ENCODE measurements around the gene PSMD8. TPM values are rescaled to one million over a fixed set of nuclear protein-coding genes. Genes with fewer than 3 reads are reported as not detected.

Gene PSMD8
- total RNA-seq, 2 experiments from 2014 or later: 239 to 249 TPM

- ChIA-PET POLR2A (no interaction called here), CTCF (interaction anchor here (0.6 to 2.6 kb wide), 3 partner anchors 43 to 116 kb away, joined by 4 to 9 read pairs (median 4); partner anchors contain the start of gene FAM98C)
Measured at GRCh38 chr19:38360351-38360750, 14.0 kb upstream of the PSMD8 start.

- CTCF ChIA-PET: interaction anchor here (0.6 to 2.6 kb wide), 3 partner anchors 42 to 117 kb away, joined by 4 to 9 read pairs (median 4); partner anchors contain the start of gene FAM98C
Measured at GRCh38 chr19:38360839-38361631, 13.3 kb upstream of the PSMD8 start.

GRCh38 chr19:38361633-38362075 lies 12.7 kb upstream of the PSMD8 start:
- POLR2A ChIA-PET: interaction anchor here (0.8 to 1.3 kb wide), 3 partner anchors 12 to 41 kb away, joined by 3 read pairs; partner anchors contain the start of gene FAM98C
- CTCF ChIA-PET: interaction anchor here (1.1 to 2.6 kb wide), 3 partner anchors 13 to 118 kb away, joined by 3 to 9 read pairs (median 3); partner anchors contain the start of gene PSMD8

More at GRCh38 chr19:38360839-38361631, 13.3 kb upstream of the PSMD8 start:
- POLR2A ChIA-PET: interaction anchor here (0.8 kb wide), 1 partner anchor 42 kb away, joined by 3 read pairs; the partner anchor contains the start of gene FAM98C

GRCh38 chr19:38362076-38362945 lies 12.1 kb upstream of the PSMD8 start:
- ChIA-PET POLR2A (interaction anchor here (0.8 to 1.3 kb wide), 2 partner anchors 12 to 14 kb away, joined by 3 read pairs; no protein-coding TSS in a partner anchor), CTCF (interaction anchor here (0.7 to 1.1 kb wide), 5 partner anchors 12 to 314 kb away, joined by 3 to 4 read pairs (median 3); partner anchors contain the start of genes PSMD8 and SPRED3)

- ChIA-PET POLR2A (interaction anchor here (1.3 kb wide), 1 partner anchor 13 kb away, joined by 3 read pairs; no protein-coding TSS in a partner anchor), CTCF (interaction anchor here (0.7 to 1.1 kb wide), 4 partner anchors 25 to 314 kb away, joined by 3 to 4 read pairs (median 3); partner anchors contain the start of gene SPRED3)
Measured at GRCh38 chr19:38362946-38363688, 11.3 kb upstream of the PSMD8 start.

GRCh38 chr19:38367041-38367440 lies 7.3 kb upstream of the PSMD8 start:
- POLR2A ChIA-PET: no interaction called here
- CTCF ChIA-PET: interaction anchor here (0.7 kb wide), 1 partner anchor 351 kb away, joined by 3 read pairs; no protein-coding TSS in a partner anchor

- CTCF ChIA-PET: interaction anchor here (1.1 kb wide), 1 partner anchor 125 kb away, joined by 3 read pairs; no protein-coding TSS in a partner anchor
- POLR2A ChIA-PET: no interaction called here
Measured at GRCh38 chr19:38369584-38369983, 4.8 kb upstream of the PSMD8 start.

- ChIA-PET POLR2A (no interaction called here), CTCF (interaction anchor here (1.1 kb wide), 1 partner anchor 126 kb away, joined by 3 read pairs; no protein-coding TSS in a partner anchor)
Measured at GRCh38 chr19:38370299-38370698, 4.1 kb upstream of the PSMD8 start.

GRCh38 chr19:38371081-38371480 lies 3.3 kb upstream of the PSMD8 start:
- CTCF ChIA-PET: no interaction called here
- POLR2A ChIA-PET: no interaction called here

GRCh38 chr19:38373907-38374331 lies 452 bp upstream of the PSMD8 start:
- POLR2A ChIA-PET: interaction anchor here (0.6 to 1.9 kb wide), 9 partner anchors 10 to 1062 kb away, joined by 3 to 15 read pairs (median 5); partner anchors contain the start of genes CATSPERG, FAM98C, GGN and RPS16
- CTCF ChIA-PET: interaction anchor here (0.6 to 2.0 kb wide), 8 partner anchors 12 to 474 kb away, joined by 3 to 15 read pairs (median 4); partner anchors contain the start of genes CATSPERG and FAM98C

GRCh38 chr19:38375098-38375493 lies 725 bp downstream of the PSMD8 start:
- POLR2A ChIA-PET: interaction anchor here (0.6 to 1.9 kb wide), 3 partner anchors 13 to 437 kb away, joined by 3 to 15 read pairs (median 14); partner anchors contain the start of genes FAM98C, GGN and SPRED3
- CTCF ChIA-PET: interaction anchor here (1.7 to 2.0 kb wide), 3 partner anchors 19 to 131 kb away, joined by 6 to 10 read pairs (median 7); partner anchors contain the start of gene FAM98C

- POLR2A ChIA-PET: interaction anchor here (0.7 to 1.3 kb wide), 2 partner anchors 13 to 28 kb away, joined by 3 read pairs; partner anchors contain the start of gene FAM98C
- CTCF ChIA-PET: interaction anchor here (0.9 to 2.0 kb wide), 3 partner anchors 19 to 40 kb away, joined by 3 to 7 read pairs (median 6); partner anchors contain the start of genes CATSPERG and FAM98C
Measured at GRCh38 chr19:38375748-38376147, 1.4 kb downstream of the PSMD8 start.

- ChIA-PET CTCF (interaction anchor here (1.1 kb wide), 1 partner anchor 20 kb away, joined by 3 read pairs; no protein-coding TSS in a partner anchor), POLR2A (interaction anchor here (0.5 to 1.3 kb wide), 2 partner anchors 27 to 446 kb away, joined by 3 to 4 read pairs; partner anchors contain the start of gene FAM98C)
Measured at GRCh38 chr19:38376576-38376975, 2.2 kb downstream of the PSMD8 start.

- CTCF ChIA-PET: interaction anchor here (1.1 kb wide), 1 partner anchor 20 kb away, joined by 3 read pairs; no protein-coding TSS in a partner anchor
- POLR2A ChIA-PET: interaction anchor here (0.6 kb wide), 1 partner anchor 33 kb away, joined by 4 read pairs; no protein-coding TSS in a partner anchor
Measured at GRCh38 chr19:38377052-38377451, 2.7 kb downstream of the PSMD8 start.

GRCh38 chr19:38378866-38379265 lies 4.5 kb downstream of the PSMD8 start:
- ChIA-PET CTCF (no interaction called here), POLR2A (no interaction called here)

- CTCF ChIA-PET: no interaction called here
- POLR2A ChIA-PET: no interaction called here
Measured at GRCh38 chr19:38381138-38381537, 6.8 kb downstream of the PSMD8 start.

GRCh38 chr19:38383184-38383583 lies 8.8 kb downstream of the PSMD8 start:
- POLR2A ChIA-PET: interaction anchor here (1.3 kb wide), 1 partner anchor 9 kb away, joined by 3 read pairs; the partner anchor contains the start of gene PSMD8
- CTCF ChIA-PET: no interaction called here
